H9 (cell line): ENCODE measurements around the gene FYTTD1. TPM values are rescaled to one million over a fixed set of nuclear protein-coding genes. Genes with fewer than 3 reads are reported as not detected.
A peak's percentile ranks its signal among the peaks of the same experiment; 100 is the strongest.

ENCODE experiments used
- DNase-seq: peaks from one replicate; pipeline ENCODE4 v3.0.0-alpha.2; 2017
- H2AFZ ChIP-seq: one replicate; pipeline ENCODE4 v1.6.1; 2013; ENCODE audit warnings: mild to moderate bottlenecking, low read length, control low read depth, moderate library complexity
- H2AK5ac ChIP-seq: 2 replicates; pipeline ENCODE4 v1.6.1; 2013; ENCODE audit warnings: low read length, control low read depth, mixed read lengths; ENCODE audit not compliant: insufficient read length
- H2BK120ac ChIP-seq: one replicate; pipeline ENCODE4 v1.6.1; 2013; ENCODE audit warnings: low read depth, mild to moderate bottlenecking, low read length, control low read depth, inconsistent platforms; ENCODE audit not compliant: poor library complexity, severe bottlenecking
- H2BK12ac ChIP-seq: 2 replicates; pipeline ENCODE4 v1.6.1; 2013; ENCODE audit warnings: low read length, control low read depth, mixed read lengths, low read depth; ENCODE audit not compliant: insufficient read length
- H2BK15ac ChIP-seq: 2 replicates; pipeline ENCODE4 v1.6.1; 2013; ENCODE audit warnings: low read depth, low read length, control low read depth
- H2BK20ac ChIP-seq: one replicate; pipeline ENCODE4 v1.6.1; 2013; ENCODE audit warnings: low read depth, mild to moderate bottlenecking, low read length, control low read depth, inconsistent platforms; ENCODE audit not compliant: poor library complexity, severe bottlenecking
- H2BK5ac ChIP-seq: 2 replicates; pipeline ENCODE4 v1.6.1; 2013; ENCODE audit warnings: low read length, control low read depth, mixed read lengths; ENCODE audit not compliant: insufficient read length
- H3K14ac ChIP-seq: 2 replicates; pipeline ENCODE4 v1.6.1; 2013; ENCODE audit warnings: low read length, control low read depth; ENCODE audit not compliant: insufficient read depth
- H3K18ac ChIP-seq: 2 replicates; pipeline ENCODE4 v1.6.1; 2013; ENCODE audit warnings: low read depth, mild to moderate bottlenecking, mixed read lengths, low read length, control low read depth; ENCODE audit not compliant: insufficient read length
- H3K23ac ChIP-seq: 2 replicates; pipeline ENCODE4 v1.6.1; 2013; ENCODE audit warnings: low read length, control low read depth, mixed read lengths, low read depth; ENCODE audit not compliant: insufficient read length
- H3K23me2 ChIP-seq: 2 replicates; pipeline ENCODE4 v1.6.1; 2013; ENCODE audit warnings: low read depth, mild to moderate bottlenecking, mixed read lengths, low read length, control low read depth; ENCODE audit not compliant: insufficient read length, poor library complexity, severe bottlenecking
- H3K27ac ChIP-seq: 2 replicates; pipeline ENCODE4 v1.5.1; 2013; ENCODE audit warnings: low read length, control low read depth, mixed read lengths, low read depth; ENCODE audit not compliant: insufficient read length
- H3K27me3 ChIP-seq: 2 replicates; pipeline ENCODE4 v1.6.1; 2013; ENCODE audit warnings: low read length, control low read depth, inconsistent platforms; ENCODE audit not compliant: insufficient read depth
- H3K4ac ChIP-seq: 2 replicates; pipeline ENCODE4 v1.6.1; 2013; ENCODE audit warnings: low read depth, mild to moderate bottlenecking, control low read depth, inconsistent platforms, low read length, moderate library complexity
- H3K4me1 ChIP-seq: 2 replicates; pipeline ENCODE4 v1.6.1; 2013; ENCODE audit warnings: low read length, control low read depth, inconsistent platforms; ENCODE audit not compliant: insufficient read depth
- H3K4me2 ChIP-seq: 2 replicates; pipeline ENCODE4 v1.6.1; 2013; ENCODE audit warnings: low read length, control low read depth, mixed read lengths; ENCODE audit not compliant: insufficient read length, insufficient read depth
- H3K56ac ChIP-seq: 2 replicates; pipeline ENCODE4 v1.6.1; 2013; ENCODE audit warnings: low read depth, mild to moderate bottlenecking, mixed read lengths, low read length, control low read depth; ENCODE audit not compliant: insufficient read length
- H3K79me1 ChIP-seq: 2 replicates; pipeline ENCODE4 v1.6.1; 2013; ENCODE audit warnings: low read depth, mild to moderate bottlenecking, moderate library complexity, low read length, control low read depth, inconsistent platforms; ENCODE audit not compliant: insufficient read depth, poor library complexity, severe bottlenecking
- H3K79me2 ChIP-seq: 2 replicates; pipeline ENCODE4 v1.6.1; 2013; ENCODE audit warnings: low read length, control low read depth, inconsistent platforms; ENCODE audit not compliant: insufficient read depth
- H3K9ac ChIP-seq: 2 replicates; pipeline ENCODE4 v1.6.1; 2013; ENCODE audit warnings: low read length, control low read depth, mixed read lengths; ENCODE audit not compliant: insufficient read length; ENCODE audit errors: extremely low read depth
- H3K9me3 ChIP-seq: one replicate; pipeline ENCODE4 v1.6.1; 2013; ENCODE audit warnings: low read depth, low read length, inconsistent platforms; ENCODE audit not compliant: control insufficient read depth
- H3T11ph ChIP-seq: one replicate; pipeline ENCODE4 v1.6.1; 2013; ENCODE audit warnings: mild to moderate bottlenecking, low read length, control low read depth, inconsistent platforms
- H4K20me1 ChIP-seq: one replicate; pipeline ENCODE4 v1.6.1; 2013; ENCODE audit not compliant: control insufficient read depth, insufficient read length, insufficient read depth
- H4K5ac ChIP-seq: 2 replicates; pipeline ENCODE4 v1.6.1; 2013; ENCODE audit warnings: low read depth, mild to moderate bottlenecking, mixed read lengths, low read length, control low read depth; ENCODE audit not compliant: insufficient read length
- H4K8ac ChIP-seq: replicated peaks from 2 replicates; pipeline ENCODE4 v1.6.1; 2013; ENCODE audit warnings: low read length, control low read depth, mixed read lengths, low read depth; ENCODE audit not compliant: insufficient read length
- H4K91ac ChIP-seq: 2 replicates; pipeline ENCODE4 v1.6.1; 2013; ENCODE audit warnings: low read depth, mild to moderate bottlenecking, moderate library complexity, mixed read lengths, low read length, control low read depth; ENCODE audit not compliant: insufficient read length
- H3K27ac Mint-ChIP-seq, 3 experiments: 2 replicates in 2 of 3; 3 replicates in 1 of 3; pipeline ENCODE4 v1.8.0; 2020 to 2021; ENCODE audit warnings: mixed read lengths in 3 of 3, mild to moderate bottlenecking in 1 of 3, moderate library complexity in 1 of 3
- H3K27me3 Mint-ChIP-seq: 2 replicates; pipeline ENCODE4 v1.8.0; 2021; ENCODE audit warnings: low read depth, mild to moderate bottlenecking, moderate library complexity, mixed read lengths
- H3K36me3 Mint-ChIP-seq, 3 experiments: 2 replicates in 2 of 3; 3 replicates in 1 of 3; pipeline ENCODE4 v1.8.0; 2020 to 2021; ENCODE audit warnings: low read depth in 3 of 3, mixed read lengths in 3 of 3; ENCODE audit not compliant: insufficient read depth in 1 of 3
- H3K4me1 Mint-ChIP-seq, 2 experiments: 2 replicates each; pipeline ENCODE4 v1.8.0; 2020; ENCODE audit warnings: mixed read lengths in 2 of 2
- H3K4me3 Mint-ChIP-seq, 2 experiments: 2 replicates in 1 of 2; 3 replicates in 1 of 2; pipeline ENCODE4 v1.8.0; 2020 to 2021; ENCODE audit warnings: mild to moderate bottlenecking in 2 of 2, mixed read lengths in 2 of 2, moderate library complexity in 1 of 2
- H3K9me3 Mint-ChIP-seq, 2 experiments: 2 replicates in 1 of 2; 3 replicates in 1 of 2; pipeline ENCODE4 v1.8.0; 2020; ENCODE audit warnings: mild to moderate bottlenecking in 2 of 2, mixed read lengths in 2 of 2, moderate library complexity in 1 of 2
- CTCF ChIP-seq: fragments of 200-600 bp; sonication (generic); conservative IDR thresholded peaks from 3 replicates; pipeline ENCODE4 v1.8.0; 2021; ENCODE audit warnings: antibody characterized with exemption, mild to moderate bottlenecking
- WGBS: extraction: QIAGEN DNeasy Blood & Tissue Kit; methylation state at CpG from one replicate; pipeline ENCODE4 v1.1.7; 2013; ENCODE audit warnings: missing lambda C conversion rate, low lambda C conversion rate, mixed read lengths; ENCODE audit not compliant: insufficient read length; ENCODE audit errors: extremely low coverage; 5-methylcytosine and 5-hydroxymethylcytosine counted together
- total RNA-seq: library from RNA; stranded (reverse); gene quantifications from 2 replicates; pipeline ENCODE4 v1.2.1, GENCODE V29; 2021

The FYTTD1 gene
- total RNA-seq, 1 experiment from 2014 or later: 19.4 TPM

- H3K27ac Mint-ChIP-seq: peak overlapping the region in 2 of 3 experiments; percentile 34 to 89; a peak in 1 of 7 replicates
- Histone ChIP-seq H2BK5ac (no peak overlapping the region), H3K23me2 (peaks cover 18% of the 10 kb centered on the region), H3K9me3 (no peaks in the 10 kb centered on the region), H3K27ac (no peak overlapping the region), H4K20me1 (no peaks in the 10 kb centered on the region), H3K4me2 (peak overlapping the region; percentile 76), H3K23ac (no peak overlapping the region), H2BK20ac (no peak overlapping the region), H4K8ac (no peak overlapping the region), H3K18ac (no peak overlapping the region), H3K14ac (peak overlapping the region; percentile 53), H2AK5ac (no peak overlapping the region), H3K4ac (no peak overlapping the region), H3K27me3 (peaks cover 5% of the 10 kb centered on the region; the same call in 1 of the 2 replicates), H3K79me2 (no peaks in the 10 kb centered on the region), H3K4me1 (no peaks in the 10 kb centered on the region; the same call in 1 of the 2 replicates), H3K56ac (no peak overlapping the region), H2BK12ac (no peak overlapping the region), H3K9ac (peak overlapping the region; percentile 51), H3K79me1 (peaks cover 2% of the 10 kb centered on the region), H2AFZ (peak overlapping the region; percentile 32), H4K91ac (no peak overlapping the region), H2BK120ac (no peak overlapping the region), H2BK15ac (no peak overlapping the region), H4K5ac (no peak overlapping the region), H3T11ph (no peak overlapping the region)
- H3K4me1 Mint-ChIP-seq: peaks cover 19 to 24% of the 10 kb centered on the region in 2 experiments
- H3K36me3 Mint-ChIP-seq: no peaks in the 10 kb centered on the region; a peak in 1 of 7 replicates
- peaks cover 34% of the 10 kb centered on the region for H3K27me3 Mint-ChIP-seq
- H3K4me3 Mint-ChIP-seq: peak overlapping the region; percentile 81 to 95
- peak; percentile 55 for DNase-seq
- no CpG with 5 or more reads among the region's 43 CpGs for WGBS
- 0 out of 5 replicates have a peak, but pooled peaks cover 0 to 1% of the 10 kb centered on the region in 2 experiments for H3K9me3 Mint-ChIP-seq
- TF ChIP-seq CTCF: no peak
Observed at GRCh38 chr3:197750396-197750831, 731 bp downstream of the FYTTD1 start.
